DMS 273 (cell line): Measurements from ENCODE around the gene DCPS.
"Not testable (repeated sequence)": the region's sequence is repeated elsewhere in the genome, so short reads cannot be mapped to it uniquely, and the experiment has no call there.

Source experiments
- DNase-seq: peaks from one replicate; lab custom pipeline; 2025; ENCODE audit not compliant: unreplicated experiment; lab: John Stamatoyannopoulos, UW

The DCPS gene

DNA sequence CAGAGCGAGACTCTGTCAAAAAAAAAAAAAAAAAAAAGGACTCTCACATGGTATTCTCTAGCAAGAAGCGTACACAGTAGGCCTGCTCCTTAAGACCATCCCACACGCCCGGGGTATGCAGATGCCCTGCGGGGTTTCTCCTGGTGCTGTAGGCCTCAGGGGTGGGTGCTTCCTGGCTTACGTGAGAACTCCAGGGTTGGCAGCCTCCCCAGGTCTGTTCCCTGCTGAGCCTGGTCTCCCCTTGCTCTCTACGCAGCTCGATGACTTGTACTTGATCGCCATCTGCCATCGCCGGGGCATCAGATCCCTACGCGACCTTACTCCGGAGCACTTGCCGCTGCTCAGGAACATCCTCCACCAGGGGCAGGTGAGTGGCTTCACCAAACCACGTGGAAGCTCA is 39.2 kb downstream of the DCPS start:
- DNase-seq, result no peak

DNA sequence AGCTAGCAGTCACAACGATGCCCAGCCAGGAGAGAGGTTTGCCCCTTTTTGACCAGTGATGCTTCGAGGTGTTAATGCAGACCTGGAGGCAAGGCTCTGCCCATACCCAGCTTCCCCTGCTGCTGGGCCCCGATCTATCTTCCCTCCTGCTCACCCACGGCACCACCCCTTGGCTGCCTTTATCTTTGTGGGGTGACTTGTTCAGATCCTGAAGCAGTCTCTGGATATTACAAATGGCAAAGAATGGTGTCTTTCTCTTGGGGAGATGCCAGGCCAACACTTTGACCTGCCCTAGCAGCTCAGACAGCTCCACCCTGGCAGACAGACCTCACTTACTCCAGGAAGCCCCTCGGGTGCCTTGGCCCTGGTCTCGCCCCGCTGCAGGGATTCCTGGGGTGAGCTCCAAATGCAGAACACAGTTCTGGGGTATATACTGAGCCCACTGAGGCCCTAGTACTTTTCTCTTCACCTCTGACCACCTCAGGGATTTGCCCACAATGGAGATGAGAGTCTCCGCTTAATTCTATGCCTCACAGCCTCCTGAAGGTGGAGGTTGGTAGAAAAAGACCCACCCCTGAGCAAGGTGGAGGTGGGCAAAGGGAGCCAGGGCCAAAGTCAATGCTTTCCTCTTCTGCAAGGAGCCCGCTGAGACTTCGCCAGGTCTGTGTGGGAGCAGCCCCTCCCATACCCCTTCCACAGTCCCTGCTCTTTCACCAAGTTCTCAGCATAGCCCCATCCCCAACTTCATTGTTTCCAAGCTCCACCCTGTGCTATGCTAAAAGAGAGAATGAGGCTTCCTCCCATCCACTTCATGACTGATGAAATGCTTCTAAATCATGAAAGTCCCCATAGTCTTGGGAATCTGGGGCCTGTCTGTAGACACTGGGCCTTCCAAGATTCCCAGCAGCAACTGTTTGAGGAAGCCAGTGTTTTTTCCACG is 40.6 kb downstream of the DCPS start:
- no peak for DNase-seq

DNA sequence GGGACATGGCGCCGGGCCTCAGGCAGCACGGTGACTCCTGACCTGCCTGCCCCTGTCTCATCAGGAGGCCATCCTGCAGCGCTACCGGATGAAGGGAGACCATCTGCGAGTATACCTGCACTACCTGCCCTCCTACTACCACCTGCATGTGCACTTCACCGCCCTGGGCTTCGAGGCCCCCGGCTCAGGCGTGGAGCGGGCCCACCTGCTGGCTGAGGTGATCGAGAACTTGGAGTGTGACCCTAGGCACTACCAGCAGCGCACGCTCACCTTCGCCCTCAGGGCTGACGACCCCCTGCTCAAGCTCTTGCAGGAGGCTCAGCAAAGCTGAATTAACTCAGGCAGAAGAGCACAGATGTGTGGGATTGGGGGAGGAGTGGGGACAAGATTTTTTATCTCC is 41.4 kb downstream of the DCPS start:
- no peak for DNase-seq

DNA sequence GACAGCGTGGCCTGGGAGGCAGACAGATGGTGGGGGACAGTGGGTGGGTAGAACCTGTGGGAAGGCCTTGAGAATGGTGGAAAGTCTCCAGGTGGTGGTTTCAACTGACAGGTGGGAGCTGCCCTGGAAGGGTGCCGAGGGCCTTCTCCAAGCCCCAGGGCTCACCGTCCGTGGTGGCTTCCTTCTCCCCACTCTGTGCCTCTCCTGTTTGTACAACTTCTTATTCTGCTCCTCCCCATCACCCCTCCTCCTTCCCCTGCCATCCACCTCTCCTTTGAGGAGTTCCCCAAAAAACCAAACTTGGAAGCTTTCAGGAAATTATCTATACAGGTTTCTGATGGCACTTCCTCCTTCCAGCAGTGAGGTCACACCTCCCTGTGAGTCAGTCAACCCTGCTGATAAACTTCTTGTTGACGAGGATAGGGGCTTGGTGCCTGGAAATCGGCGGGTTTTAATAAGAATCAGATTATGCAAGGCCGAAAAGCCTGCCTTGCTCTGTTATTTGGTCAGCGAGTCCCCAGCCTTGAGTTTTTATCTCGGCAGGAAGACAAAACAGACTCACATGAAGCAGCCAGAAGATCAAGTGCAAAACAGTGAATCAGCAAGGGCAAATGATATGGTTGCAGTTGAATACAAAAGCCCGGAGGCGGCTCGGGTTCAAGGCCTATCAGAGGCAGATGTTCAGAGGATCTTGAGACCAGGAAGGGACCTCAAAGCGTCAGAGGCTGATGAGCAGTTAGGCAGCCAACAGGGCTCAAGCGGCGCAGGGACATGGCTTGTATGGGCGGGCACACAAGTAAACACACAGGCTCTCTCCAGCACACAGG is 42.1 kb downstream of the DCPS start:
- peak; percentile 40 for DNase-seq

DNA sequence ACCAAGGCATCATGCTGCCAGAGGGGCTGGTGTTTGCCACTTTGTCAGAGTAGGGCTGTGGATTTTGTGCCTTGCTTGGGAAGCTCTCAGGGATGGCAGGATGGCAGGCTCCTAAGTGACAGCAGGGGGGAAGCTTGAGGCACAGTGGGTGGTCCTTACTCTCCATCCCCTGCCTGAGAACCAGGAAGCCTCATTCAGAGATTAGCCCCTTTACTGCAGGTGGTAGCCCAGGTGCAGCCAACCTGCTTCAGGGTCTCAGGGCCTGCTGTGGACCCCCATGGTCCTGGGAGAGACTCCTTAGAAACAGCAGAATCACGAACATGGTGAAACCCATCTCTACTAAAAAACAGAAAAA is 42.7 kb downstream of the DCPS start:
- DNase-seq, result no peak

DNA sequence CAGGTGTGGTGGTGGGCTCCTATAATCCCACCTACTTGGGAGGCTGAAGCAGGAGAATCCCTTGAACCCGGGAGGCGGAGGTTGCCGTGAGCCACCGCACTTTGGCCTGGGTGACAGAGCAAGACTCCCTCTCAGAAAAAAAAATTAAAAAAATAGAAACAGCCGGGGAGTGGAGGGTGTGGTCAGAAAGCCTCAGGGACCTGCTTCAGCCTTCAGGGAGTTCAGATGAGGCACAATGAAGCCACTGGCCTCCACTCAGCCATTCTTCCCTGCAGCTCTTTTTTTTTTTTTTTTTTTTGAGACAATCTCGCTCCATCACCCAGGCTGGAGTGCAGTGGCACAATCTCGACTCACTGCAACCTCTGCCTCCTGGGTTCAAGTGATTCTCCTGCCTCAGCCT is 43.1 kb downstream of the DCPS start:
- DNase-seq, result not testable (repeated sequence)

DNA sequence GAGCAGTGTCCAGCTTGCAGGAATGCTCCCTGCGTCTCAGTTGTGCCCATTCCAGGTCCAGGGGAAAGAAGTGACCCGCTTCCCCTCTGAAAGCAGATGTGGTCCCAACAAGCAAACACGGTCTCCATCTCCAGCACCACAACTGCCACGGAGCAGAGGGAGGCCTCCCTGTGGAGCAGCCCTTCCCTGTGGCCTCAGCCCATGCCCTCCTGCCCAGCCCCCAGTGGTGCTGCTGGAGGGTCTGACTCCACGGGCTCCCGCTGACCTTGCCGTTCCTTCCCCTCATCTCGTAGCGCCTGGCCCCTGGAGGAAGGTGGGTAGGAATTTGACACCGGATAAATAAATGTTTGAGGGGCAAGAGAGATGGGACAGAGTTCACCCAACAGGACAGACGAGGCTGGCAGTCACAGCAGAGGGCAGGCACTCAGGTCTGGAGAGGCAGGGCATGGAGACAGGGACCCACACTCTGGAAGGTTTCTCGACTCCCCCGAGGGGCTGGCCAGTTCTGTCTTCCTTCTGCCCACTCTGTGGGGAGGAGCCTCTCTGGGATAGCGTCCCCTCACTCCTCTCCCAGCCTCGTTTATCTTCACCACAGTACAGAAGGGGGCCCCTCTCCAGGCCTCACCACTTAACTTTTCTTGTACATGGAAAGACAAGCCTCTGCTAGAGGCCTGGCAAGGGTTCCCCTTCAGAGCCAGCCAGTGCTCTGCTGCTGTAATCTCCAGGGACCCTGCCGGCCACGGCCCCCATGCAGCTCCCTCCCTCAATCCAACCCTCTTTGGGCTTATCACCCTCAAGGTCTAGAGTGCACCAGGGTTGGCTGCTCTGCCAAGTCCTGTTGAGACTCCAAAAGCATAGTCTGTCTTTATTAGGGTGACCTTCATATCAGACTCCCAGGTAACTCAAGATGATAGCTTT is 44.1 kb downstream of the DCPS start:
- no peak for DNase-seq

DNA sequence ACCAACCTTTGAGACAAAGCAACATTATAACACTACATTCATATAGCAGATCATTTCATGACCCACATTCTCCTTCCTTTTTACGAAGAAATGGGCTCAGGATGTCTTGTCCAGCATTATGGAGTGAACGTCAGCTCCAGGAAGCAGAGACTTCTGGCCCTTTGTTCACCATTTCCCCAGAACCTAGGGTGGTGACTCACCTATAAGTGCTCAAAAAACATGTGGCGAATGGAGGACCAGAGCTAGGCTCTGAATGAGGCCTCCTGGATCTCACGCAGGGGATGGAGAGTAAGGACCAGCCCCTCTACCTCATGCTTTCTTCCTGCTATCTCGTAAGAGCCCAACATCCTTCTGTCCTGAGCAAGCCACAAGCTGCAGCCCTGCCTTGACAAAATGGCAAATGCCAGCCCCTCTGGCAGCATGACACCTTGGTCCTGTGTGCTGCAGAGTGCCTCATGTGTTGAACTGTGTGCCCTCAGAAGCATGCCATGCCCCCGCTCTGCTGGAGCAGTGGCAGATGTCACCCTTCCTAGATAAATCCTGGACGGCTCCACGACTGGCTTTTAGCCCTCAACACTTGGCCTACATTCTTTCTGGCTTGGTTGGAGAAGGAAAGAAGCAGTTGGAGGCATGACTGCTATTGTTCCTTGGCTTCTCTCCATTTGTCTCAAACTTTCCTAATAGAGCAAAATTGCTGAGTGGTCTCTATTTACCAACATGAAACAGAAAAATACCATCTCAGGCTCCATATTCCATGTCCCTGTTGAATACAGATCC is 45.1 kb downstream of the DCPS start:
- DNase-seq, result peak; percentile 39

DNA sequence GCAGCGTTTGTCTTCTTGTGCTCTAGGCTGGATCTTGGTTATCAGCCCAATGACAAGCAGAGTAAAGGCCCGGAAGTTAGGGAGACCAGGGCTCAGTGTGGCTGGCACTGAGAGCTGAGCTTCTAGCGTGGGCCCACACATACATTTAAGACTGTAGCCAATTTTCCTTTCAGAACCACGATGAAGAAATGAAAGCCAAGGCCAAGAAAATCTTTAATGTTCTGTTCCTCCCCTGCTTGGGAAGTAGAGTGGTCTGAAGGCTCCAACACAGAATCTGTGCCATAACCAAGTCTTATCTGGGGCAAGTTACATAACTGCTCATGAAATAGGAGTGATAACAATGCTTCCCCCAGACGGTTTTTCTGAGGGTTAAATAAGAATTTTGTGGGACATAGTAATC is 47.0 kb downstream of the DCPS start:
- DNase-seq, result no peak

DNA sequence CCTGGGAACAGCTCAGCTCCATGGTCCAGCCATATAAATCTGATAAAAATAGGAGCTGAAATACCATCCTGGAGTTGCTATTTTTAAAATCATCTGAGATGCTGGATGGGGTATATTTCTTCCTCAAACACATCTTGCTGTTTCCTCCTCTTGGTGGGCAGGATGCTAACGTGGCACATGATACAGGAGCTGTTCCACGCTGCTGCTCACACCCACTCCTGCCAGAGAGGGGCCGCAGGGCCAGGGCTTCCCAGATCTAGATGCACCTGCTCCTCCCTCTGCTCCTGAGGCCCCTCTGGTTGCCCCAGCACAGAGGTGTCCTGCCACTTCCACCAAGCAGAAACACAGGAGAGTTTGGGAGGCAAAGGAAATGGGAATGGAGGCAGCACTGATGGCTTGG is 48.3 kb downstream of the DCPS start:
- no peak for DNase-seq

DNA sequence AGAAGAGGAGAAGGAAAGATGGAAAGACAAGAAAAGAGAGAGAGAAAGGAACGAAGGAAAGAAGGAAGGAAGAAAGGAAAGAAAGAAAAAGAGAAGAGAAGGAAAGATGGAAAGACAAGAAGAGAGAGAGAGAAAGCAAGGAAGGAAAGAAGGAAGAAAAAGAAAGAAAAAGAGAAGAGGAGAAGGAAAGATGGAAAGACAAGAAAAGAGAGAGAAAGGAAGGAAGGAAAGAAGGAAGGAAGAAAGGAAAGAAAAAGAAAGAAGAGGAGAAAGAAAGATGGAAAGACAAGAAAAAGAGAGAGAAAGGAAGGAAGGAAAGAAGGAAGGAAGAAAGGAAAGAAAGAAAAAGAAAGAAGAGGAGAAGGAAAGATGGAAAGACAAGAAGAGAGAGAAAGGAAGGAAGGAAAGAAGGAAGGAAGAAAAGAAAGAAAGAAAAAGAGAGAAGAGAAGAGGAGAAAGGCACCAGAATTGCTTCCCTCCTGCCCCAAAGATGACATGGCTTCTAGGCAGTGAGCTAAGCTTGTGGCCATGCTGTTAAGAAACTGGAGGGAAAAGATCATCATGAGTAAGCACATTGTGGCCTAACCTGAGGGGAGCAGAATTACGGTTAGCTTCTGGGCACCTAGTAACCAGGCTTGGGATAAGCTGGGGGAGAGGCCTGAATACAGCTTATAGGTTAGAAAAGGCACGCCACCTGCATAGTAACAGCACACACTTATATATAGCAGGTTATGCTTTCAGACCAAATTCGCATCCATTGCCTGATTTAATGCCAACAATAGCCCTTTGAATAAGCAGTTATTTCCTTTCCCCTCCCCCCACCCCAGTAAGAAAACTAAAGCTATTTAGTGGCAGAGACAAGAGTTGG is 49.3 kb downstream of the DCPS start:
- DNase-seq, result peak; percentile 44

DNA sequence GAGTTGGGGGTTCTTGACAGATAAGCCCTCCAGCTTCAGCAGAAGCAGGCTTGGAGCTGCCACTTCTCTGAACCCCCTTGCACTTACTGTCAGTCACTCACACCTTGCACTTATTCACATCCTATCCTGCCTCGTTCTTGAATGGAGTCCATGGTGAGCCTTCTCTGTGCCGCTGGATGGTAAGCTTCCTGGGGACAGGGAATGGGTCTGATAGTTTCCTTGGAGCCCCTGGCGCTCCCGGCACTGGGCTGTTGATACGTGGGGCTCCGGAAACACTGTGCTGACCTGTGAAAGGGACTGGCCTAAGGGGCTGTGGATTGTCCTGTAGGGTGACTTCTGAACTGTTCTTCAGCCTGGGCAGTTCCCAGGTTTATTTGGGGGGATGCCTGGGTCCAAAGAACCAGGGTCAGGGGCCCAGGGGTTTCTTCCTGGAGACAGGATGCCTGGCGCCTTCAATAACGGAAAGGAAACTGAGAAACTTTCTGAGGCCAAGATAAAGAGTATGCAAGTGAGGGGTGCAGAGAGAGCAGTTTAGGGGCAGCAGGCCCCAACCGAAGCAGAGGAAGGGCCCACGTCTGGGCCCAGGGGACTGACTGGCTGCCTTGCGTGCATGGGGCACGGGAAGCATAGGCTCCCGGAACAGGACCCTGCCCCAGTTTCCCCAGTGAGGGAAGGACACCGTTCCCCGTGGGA is 50.9 kb downstream of the DCPS start:
- DNase-seq, result peak; percentile 16

DNA sequence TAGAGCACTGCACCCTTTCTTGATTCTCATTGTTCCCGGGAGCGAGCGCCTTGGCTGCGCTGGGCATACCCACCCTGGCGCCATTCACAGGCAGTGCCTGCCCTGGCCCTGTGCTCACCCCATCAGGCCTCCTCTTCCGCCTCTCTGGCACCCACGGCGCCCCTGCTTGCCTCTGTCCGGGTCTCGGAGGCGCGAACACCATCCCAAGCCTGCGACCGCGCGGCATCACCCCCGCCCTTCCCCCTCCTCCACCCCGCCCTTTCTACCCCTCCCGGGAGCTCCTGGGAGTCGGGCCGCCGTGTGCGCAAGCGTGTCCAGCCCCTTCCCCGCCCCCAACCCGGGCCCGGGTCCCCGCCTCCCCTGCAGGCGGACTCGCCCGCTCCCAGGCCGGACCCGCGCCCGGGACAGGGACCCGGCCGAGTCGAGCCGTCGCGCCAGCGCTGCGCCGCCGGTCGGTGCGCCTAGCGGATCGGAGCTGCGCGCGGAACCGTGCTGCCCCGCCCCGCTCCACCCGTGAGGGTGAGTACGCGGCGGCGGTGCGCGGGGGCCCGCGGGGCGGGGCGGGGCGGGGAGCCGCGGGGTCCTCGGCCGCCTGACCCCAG is 51.6 kb downstream of the DCPS start, which contains the start of gene ST3GAL4:
TSS of gene ST3GAL4 (plus strand) at position 363 of the 602 bp plus-strand sequence. CDS start 50,470 bp downstream, outside the sequence.
- DNase-seq, result peak; percentile 83

DNA sequence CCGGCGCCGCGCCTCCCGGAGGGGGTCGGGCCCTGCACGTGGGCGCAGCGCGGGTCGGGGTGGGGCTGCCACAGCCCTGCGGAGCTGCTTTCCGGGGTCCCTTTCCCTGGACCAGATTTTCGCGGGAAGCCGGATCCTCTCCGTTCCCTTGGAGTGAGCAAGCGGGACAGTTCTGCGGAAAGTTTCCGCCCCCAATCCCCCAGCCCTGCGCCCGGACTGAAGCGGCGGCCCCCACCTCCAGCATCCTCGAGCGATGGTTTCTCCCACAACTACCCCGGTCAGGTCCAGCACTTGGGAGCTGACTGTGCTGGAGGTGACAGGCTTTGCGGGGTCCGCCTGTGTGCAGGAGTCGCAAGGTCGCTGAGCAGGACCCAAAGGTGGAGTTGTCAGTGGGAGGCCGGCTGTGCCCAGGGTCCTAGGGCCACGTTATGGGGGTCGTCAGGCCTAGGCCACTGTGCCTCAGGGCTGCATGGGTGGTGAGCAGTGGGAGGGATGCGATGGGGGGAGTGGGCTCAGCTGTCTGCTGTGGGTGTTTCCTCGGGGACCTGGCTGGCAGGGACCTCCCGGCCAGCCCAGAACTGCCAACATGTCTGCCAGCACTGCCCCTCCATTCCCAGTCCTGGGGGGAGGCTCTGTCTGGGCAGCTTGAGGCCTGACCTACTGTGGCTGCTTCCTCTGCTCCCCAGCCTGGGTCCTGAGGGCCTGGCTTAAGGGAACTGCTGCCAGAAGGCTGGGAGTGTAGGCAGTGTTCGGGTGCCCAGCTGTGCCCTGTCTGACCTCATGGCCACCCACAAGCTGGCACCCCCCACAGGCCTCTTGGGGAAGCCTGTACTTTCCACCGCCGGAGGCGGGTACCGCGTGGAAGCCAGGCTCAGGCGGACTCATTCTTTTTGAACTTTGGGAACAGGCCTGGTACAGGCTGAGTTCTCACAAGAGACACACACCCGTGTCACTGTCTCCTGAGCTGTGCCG is 52.4 kb downstream of the DCPS start:
- peak; percentile 86 for DNase-seq

DNA sequence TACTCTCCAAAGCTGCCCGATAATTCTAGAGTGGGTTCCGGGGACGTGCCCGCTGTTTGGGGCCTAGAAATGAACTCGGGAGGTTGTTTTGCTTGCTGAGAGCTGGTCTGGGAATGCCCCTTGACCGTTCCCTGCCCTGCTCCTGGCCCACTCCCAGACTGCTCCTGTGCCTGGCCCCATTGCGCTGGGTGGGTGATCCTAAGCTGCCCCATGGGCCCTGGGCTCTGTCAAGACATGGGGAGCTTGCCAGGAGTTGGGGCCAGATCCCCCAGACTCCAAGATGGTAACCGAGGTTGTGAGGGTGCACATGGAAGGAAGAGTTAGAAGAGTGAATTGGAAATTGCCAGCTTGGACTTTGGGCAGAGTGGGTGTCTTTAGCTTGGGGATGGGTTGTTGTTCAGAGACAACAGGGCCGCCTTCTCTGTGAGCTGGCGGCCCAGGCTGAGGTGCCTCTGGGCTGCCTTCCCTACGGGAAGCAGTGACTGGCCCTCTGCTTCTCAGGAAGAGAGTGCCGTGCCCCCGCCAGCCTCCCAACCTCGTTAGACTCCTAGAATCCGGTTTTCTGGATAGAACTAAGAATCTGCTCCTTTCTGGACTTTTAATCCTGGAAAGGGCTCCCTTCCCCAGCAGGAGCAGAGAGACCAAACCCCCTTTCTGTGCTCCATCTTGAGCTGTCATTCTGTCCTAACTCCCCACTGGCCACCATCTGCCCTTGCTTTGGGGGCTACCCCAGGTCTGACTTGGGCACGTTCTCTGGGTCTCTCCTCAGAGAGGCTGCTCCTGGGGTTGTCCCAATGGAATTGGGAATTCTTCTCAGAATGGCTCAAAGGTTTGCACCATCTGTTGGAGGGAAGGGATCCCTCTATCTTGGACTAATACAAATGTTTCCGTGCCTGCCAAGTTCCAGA is 53.4 kb downstream of the DCPS start:
- peak; percentile 40 for DNase-seq
